A549 (cell line): ENCODE measurements around the gene NTRK3.

Experiments used
- BHLHE40 ChIP-seq: IDR thresholded peaks from 2 replicates; pipeline ENCODE4 v1.6.1; 2012; ENCODE audit warnings: low read depth, low read length, inconsistent platforms
- CHD2 ChIP-seq: fragments of 150-350 bp; IDR thresholded peaks from 2 replicates; pipeline ENCODE4 v1.6.1; 2014; ENCODE audit warnings: low read length; ENCODE audit not compliant: partially characterized antibody
- CTCF ChIP-seq: fragments of >200 bp; sonication (Bioruptor Twin); formaldehyde crosslinking; IDR thresholded peaks from 3 replicates; pipeline ENCODE4 v1.5.1; 2016
- EP300 ChIP-seq, 2 experiments: fragments of >200 bp; sonication (Bioruptor Twin); formaldehyde crosslinking; IDR thresholded peaks; 2 replicates in 1 of 2; 3 replicates in 1 of 2; pipeline ENCODE4 v1.6.1; 2016 to 2017
- KDM1A ChIP-seq: fragments of 200-600 bp; sonication (generic); IDR thresholded peaks from 2 replicates; pipeline ENCODE4 v1.6.1; 2016; ENCODE audit warnings: low read depth, mild to moderate bottlenecking
- PBX3 ChIP-seq: IDR thresholded peaks from 2 replicates; pipeline ENCODE4 v1.6.1; 2012
- POLR2A ChIP-seq: IDR thresholded peaks from 2 replicates; pipeline ENCODE4 v1.6.1; 2012; ENCODE audit warnings: mild to moderate bottlenecking, low read length
- RAD21 ChIP-seq, 2 experiments: fragments of >200 bp in 1 of 2; sonication (Bioruptor Twin) in 1 of 2; formaldehyde crosslinking in 1 of 2; IDR thresholded peaks in 1 of 2; conservative IDR thresholded peaks in 1 of 2; 2 replicates in 1 of 2; 3 replicates in 1 of 2; pipeline ENCODE4 v1.6.1; 2012 to 2018; ENCODE audit warnings: inconsistent platforms in 1 of 2
- RCOR1 ChIP-seq: fragments of 150-350 bp; IDR thresholded peaks from 2 replicates; pipeline ENCODE4 v1.6.1; 2014; ENCODE audit warnings: antibody characterized with exemption, low read length, low read depth
- SMC3 ChIP-seq: fragments of >200 bp; sonication (Bioruptor Twin); formaldehyde crosslinking; IDR thresholded peaks from 3 replicates; pipeline ENCODE4 v1.6.1; 2018; ENCODE audit warnings: inconsistent platforms
- SREBF2 ChIP-seq: fragments of 450-650 bp; IDR thresholded peaks from 2 replicates; pipeline ENCODE4 v1.6.1; 2014; ENCODE audit warnings: mild to moderate bottlenecking, moderate library complexity
- TP53 ChIP-seq: fragments of 250-450 bp; sonication (Bioruptor Pico); IDR thresholded peaks from 2 replicates; pipeline ENCODE4 v1.5.0; 2021; ENCODE audit warnings: mild to moderate bottlenecking, moderate library complexity
- ZFP36 ChIP-seq: fragments of 450-650 bp; IDR thresholded peaks from 2 replicates; pipeline ENCODE4 v1.6.1; 2014; ENCODE audit warnings: borderline replicate concordance; ENCODE audit not compliant: partially characterized antibody

- TF ChIP-seq ZFP36 (no peak), CTCF (no peak), POLR2A (no peak), SMC3 (no peak), RCOR1 (no peak), SREBF2 (no peak), BHLHE40 (no peak), KDM1A (no peak), RAD21 (conservative IDR thresholded peaks at IDR 0.05 in 1 of 2, IDR thresholded peaks at IDR 0.05 in 1 of 2) (no peak; a peak in 2 of 5 replicates), PBX3 (no peak), CHD2 (no peak), TP53 (CRISPR knock-in tag) (no peak), EP300 (IDR thresholded peaks at IDR 0.05) (peak in 1 of 2 experiments; percentile 72; a peak in 1 of 5 replicates)
Measured at GRCh38 chr15:87816811-87817210, 439.7 kb downstream of the NTRK3 start.
